Trophoblast cell (in vitro differentiated cells and primary cell): ENCODE data around the gene DNAJA4.

Source experiments
- DNase-seq, 2 donors: peaks; one replicate each; pipeline ENCODE4 v3.0.0-alpha.2; 2016
- H2AFZ ChIP-seq: 2 replicates; pipeline ENCODE4 v1.6.1; 2013; ENCODE audit warnings: low read length, moderate library complexity, mild to moderate bottlenecking; ENCODE audit not compliant: insufficient read depth, poor library complexity
- H2AK5ac ChIP-seq: 2 replicates; pipeline ENCODE4 v1.6.1; 2013; ENCODE audit warnings: mild to moderate bottlenecking, low read length
- H2BK120ac ChIP-seq: 2 replicates; pipeline ENCODE4 v1.6.1; 2013; ENCODE audit warnings: low read length, mild to moderate bottlenecking, moderate library complexity; ENCODE audit not compliant: insufficient read depth, poor library complexity
- H2BK12ac ChIP-seq: 2 replicates; pipeline ENCODE4 v1.6.1; 2013; ENCODE audit warnings: mild to moderate bottlenecking, low read length, moderate library complexity
- H2BK5ac ChIP-seq: 2 replicates; pipeline ENCODE4 v1.6.1; 2013; ENCODE audit warnings: low read length, low read depth, moderate library complexity, mild to moderate bottlenecking; ENCODE audit not compliant: poor library complexity
- H3K14ac ChIP-seq: 2 replicates; pipeline ENCODE4 v1.6.1; 2013; ENCODE audit warnings: mild to moderate bottlenecking, low read length
- H3K18ac ChIP-seq: 2 replicates; pipeline ENCODE4 v1.6.1; 2013; ENCODE audit warnings: mild to moderate bottlenecking, low read length
- H3K23ac ChIP-seq: 2 replicates; pipeline ENCODE4 v1.6.1; 2013; ENCODE audit warnings: low read length
- H3K27ac ChIP-seq: 2 replicates; pipeline ENCODE4 v1.5.1; 2013; ENCODE audit warnings: low read depth, mild to moderate bottlenecking, inconsistent platforms, low read length, moderate library complexity
- H3K27me3 ChIP-seq: 2 replicates; pipeline ENCODE4 v1.6.1; 2013; ENCODE audit warnings: inconsistent platforms, mild to moderate bottlenecking, low read length, moderate library complexity; ENCODE audit not compliant: insufficient read depth
- H3K36me3 ChIP-seq, 2 experiments: 1 replicate in 1 of 2; 2 replicates in 1 of 2; pipeline ENCODE4 v1.6.1; 2013; ENCODE audit warnings: low read length in 2 of 2, mild to moderate bottlenecking in 2 of 2, moderate library complexity in 1 of 2; ENCODE audit not compliant: insufficient read depth in 2 of 2, control insufficient read depth in 1 of 2
- H3K4ac ChIP-seq: 2 replicates; pipeline ENCODE4 v1.6.1; 2013; ENCODE audit warnings: low read depth, mild to moderate bottlenecking, low read length, moderate library complexity
- H3K4me1 ChIP-seq, 2 experiments: 1 replicate in 1 of 2; 2 replicates in 1 of 2; pipeline ENCODE4 v1.6.1; 2013; ENCODE audit warnings: low read length in 2 of 2, mild to moderate bottlenecking in 2 of 2, moderate library complexity in 1 of 2; ENCODE audit not compliant: insufficient read depth in 2 of 2, control insufficient read depth in 1 of 2
- H3K4me2 ChIP-seq: 2 replicates; pipeline ENCODE4 v1.6.1; 2013; ENCODE audit warnings: inconsistent platforms, mild to moderate bottlenecking, low read length, moderate library complexity
- H3K4me3 ChIP-seq: 2 replicates; pipeline ENCODE4 v1.5.1; 2013; ENCODE audit warnings: mild to moderate bottlenecking, low read depth, low read length, inconsistent platforms
- H3K79me1 ChIP-seq: one replicate; pipeline ENCODE4 v1.6.1; 2013; ENCODE audit warnings: low read length
- H3K79me2 ChIP-seq: 2 replicates; pipeline ENCODE4 v1.6.1; 2013; ENCODE audit warnings: low read length, mild to moderate bottlenecking; ENCODE audit not compliant: control insufficient read depth, insufficient read depth, poor library complexity
- H3K9ac ChIP-seq: 2 replicates; pipeline ENCODE4 v1.6.1; 2013; ENCODE audit warnings: mild to moderate bottlenecking, low read length
- H3K9me3 ChIP-seq: 2 replicates; pipeline ENCODE4 v1.6.1; 2013; ENCODE audit warnings: low read depth, mild to moderate bottlenecking, control low read depth, inconsistent platforms, low read length; ENCODE audit not compliant: insufficient read depth
- H4K12ac ChIP-seq: 2 replicates; pipeline ENCODE4 v1.6.1; 2013; ENCODE audit warnings: low read depth, mild to moderate bottlenecking, low read length, moderate library complexity
- H4K8ac ChIP-seq: 2 replicates; pipeline ENCODE4 v1.6.1; 2013; ENCODE audit warnings: low read depth, mild to moderate bottlenecking, low read length, moderate library complexity
- H4K91ac ChIP-seq: one replicate; pipeline ENCODE4 v1.6.1; 2013; ENCODE audit warnings: low read depth, mild to moderate bottlenecking, low read length, moderate library complexity
- WGBS: extraction: QIAGEN DNeasy Blood & Tissue Kit; methylation state at CpG from one replicate; pipeline ENCODE4 v1.1.7; 2013; ENCODE audit warnings: missing lambda C conversion rate; ENCODE audit not compliant: insufficient read length, insufficient coverage; ENCODE audit errors: extremely low coverage; 5-methylcytosine and 5-hydroxymethylcytosine counted together

DNAJA4 gene

DNA sequence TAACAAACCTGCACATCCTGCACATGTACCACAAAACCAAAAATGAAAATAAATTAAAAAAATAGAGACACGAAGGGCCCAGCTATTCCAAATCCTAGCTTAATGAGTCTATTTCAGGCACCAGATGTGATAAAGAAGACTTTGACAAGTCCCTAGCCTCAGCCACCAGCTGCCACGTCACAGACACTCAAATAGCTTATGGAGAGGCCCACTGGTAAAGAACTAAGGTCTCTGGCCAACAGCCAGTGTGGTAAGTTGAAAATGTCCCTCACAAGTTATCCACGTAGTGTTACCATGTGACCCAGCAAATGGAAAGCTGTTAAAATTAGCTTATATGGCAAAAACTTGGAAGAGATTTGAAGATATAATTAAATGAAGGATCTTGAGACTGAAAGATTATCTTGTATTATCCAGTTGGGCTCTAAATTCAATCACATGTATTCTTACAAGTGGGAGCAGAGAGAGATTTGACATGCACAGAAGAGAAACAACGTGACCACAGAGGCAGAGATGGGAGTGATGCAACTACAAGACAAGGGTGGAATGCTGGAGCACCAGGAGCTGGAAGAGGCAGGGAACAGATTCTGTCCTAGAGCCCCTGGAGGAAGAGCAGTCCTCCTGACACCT, 40.9 kb upstream of the DNAJA4 start:
- H3K23ac ChIP-seq = no peak overlapping the region

DNA sequence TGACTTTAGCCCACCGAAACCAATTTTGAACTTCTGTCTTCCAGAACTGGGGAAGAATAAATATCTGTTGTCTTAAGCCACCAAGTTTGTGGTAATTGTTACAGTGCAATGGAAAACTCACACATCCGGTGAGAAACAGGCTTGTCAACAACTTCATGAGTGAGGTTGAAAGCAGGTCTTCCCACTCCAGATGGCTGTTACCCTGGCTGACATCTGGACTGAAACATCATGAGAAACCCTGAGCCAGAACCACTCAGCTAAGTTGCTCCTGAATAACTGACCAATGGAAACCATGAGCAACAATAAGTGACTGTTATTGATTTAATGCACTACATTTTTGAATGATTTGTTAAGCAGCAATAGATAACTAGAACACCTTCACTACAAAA, 40.3 kb upstream of the DNAJA4 start:
- H3K4ac ChIP-seq = no peak overlapping the region
- no peak overlapping the region for H2AFZ ChIP-seq
- H2BK5ac ChIP-seq = no peak overlapping the region
- no peak overlapping the region for H2BK12ac ChIP-seq
- H3K18ac ChIP-seq = no peak overlapping the region
- H2BK120ac ChIP-seq = no peak overlapping the region
- no peak for DNase-seq
- no peaks in the 10 kb centered on the region for H3K4me1 ChIP-seq
- H3K9ac ChIP-seq = no peak overlapping the region
- H4K91ac ChIP-seq = no peak overlapping the region
- no peak overlapping the region for H3K4me2 ChIP-seq
- no peak overlapping the region for H4K12ac ChIP-seq
- no peak overlapping the region for H3K14ac ChIP-seq
- no peaks in the 10 kb centered on the region for H3K36me3 ChIP-seq
- H2AK5ac ChIP-seq = no peak overlapping the region
- H3K4me3 ChIP-seq = no peak overlapping the region
- no peaks in the 10 kb centered on the region for H3K79me2 ChIP-seq
- H3K9me3 ChIP-seq = no peaks in the 10 kb centered on the region
- no CpG with 5 or more reads among the region's 2 CpGs for WGBS
- H3K27ac ChIP-seq = no peak overlapping the region
- H3K27me3 ChIP-seq = no peaks in the 10 kb centered on the region
- H4K8ac ChIP-seq = no peak overlapping the region
- no peaks in the 10 kb centered on the region for H3K79me1 ChIP-seq
- no peak overlapping the region for H3K23ac ChIP-seq

More for the DNA sequence above, 40.9 kb upstream of the DNAJA4 start:
- H4K91ac ChIP-seq = no peak overlapping the region
- H3K79me2 ChIP-seq = no peaks in the 10 kb centered on the region
- no peak overlapping the region for H2BK12ac ChIP-seq
- no peak overlapping the region for H2BK5ac ChIP-seq
- no peaks in the 10 kb centered on the region for H3K79me1 ChIP-seq
- no peaks in the 10 kb centered on the region for H3K9me3 ChIP-seq
- no CpG with 5 or more reads among the region's 4 CpGs for WGBS
- H3K9ac ChIP-seq = no peak overlapping the region
- no peak overlapping the region for H2BK120ac ChIP-seq
- no peak overlapping the region for H3K18ac ChIP-seq
- no peaks in the 10 kb centered on the region for H3K36me3 ChIP-seq
- no peak overlapping the region for H3K4me3 ChIP-seq
- no peak overlapping the region for H2AFZ ChIP-seq
- no peak overlapping the region for H3K14ac ChIP-seq
- DNase-seq = no peak
- no peaks in the 10 kb centered on the region for H3K27me3 ChIP-seq
- H3K4ac ChIP-seq = no peak overlapping the region
- no peak overlapping the region for H4K8ac ChIP-seq
- no peak overlapping the region for H3K27ac ChIP-seq
- no peak overlapping the region for H3K4me2 ChIP-seq
- H3K4me1 ChIP-seq = no peaks in the 10 kb centered on the region
- no peak overlapping the region for H2AK5ac ChIP-seq
- no peak overlapping the region for H4K12ac ChIP-seq

DNA sequence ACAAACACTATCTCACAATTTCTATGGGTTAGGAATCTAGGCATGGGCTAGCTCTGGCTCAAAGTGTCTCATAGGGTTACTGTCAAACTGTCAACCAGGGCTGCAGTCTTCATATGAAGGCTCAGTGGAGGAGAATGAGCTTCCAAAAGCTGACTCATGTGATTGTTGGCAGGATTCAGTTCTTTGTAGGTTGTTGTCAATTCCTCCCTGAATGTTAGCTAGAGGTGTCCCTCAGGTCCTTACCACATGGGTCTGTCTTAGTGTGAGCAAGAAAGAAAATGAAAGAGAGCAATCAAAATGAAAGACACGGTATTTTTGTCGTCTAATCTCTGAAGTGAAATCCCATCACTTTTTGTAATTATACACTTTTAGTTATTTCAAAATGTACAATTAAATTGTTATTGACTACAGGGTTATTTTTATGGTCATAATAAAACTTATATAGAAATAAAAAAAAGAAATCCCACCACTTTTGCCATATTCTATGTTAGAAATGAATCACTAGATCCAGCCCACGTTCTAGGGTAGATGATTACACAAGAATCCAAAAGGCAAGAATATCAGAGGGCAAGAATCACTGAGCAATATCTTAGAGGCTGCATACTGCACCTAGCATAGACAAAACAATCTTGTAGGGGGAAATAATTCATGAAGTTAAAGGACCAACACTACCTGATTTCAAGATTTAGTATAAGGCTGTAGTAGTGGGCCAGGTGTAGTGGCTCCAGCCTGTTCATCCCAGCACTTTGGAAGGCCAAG, 38.4 kb upstream of the DNAJA4 start:
- Histone ChIP-seq H4K91ac (no peak overlapping the region), H3K4me2 (no peak overlapping the region), H3K4me3 (no peak overlapping the region), H3K14ac (no peak overlapping the region), H2AFZ (no peak overlapping the region), H4K8ac (no peak overlapping the region), H4K12ac (no peak overlapping the region), H3K79me2 (no peaks in the 10 kb centered on the region), H3K27ac (no peak overlapping the region), H3K4me1 (no peaks in the 10 kb centered on the region), H3K79me1 (no peaks in the 10 kb centered on the region), H3K27me3 (no peaks in the 10 kb centered on the region), H3K9ac (no peak overlapping the region), H3K36me3 (no peaks in the 10 kb centered on the region), H3K9me3 (no peaks in the 10 kb centered on the region), H2BK5ac (no peak overlapping the region), H3K18ac (no peak overlapping the region), H3K4ac (no peak overlapping the region), H2BK12ac (no peak overlapping the region), H2BK120ac (no peak overlapping the region), H3K23ac (no peak overlapping the region), H2AK5ac (no peak overlapping the region)
- no peak for DNase-seq
- no CpG with 5 or more reads among the region's 3 CpGs for WGBS

DNA sequence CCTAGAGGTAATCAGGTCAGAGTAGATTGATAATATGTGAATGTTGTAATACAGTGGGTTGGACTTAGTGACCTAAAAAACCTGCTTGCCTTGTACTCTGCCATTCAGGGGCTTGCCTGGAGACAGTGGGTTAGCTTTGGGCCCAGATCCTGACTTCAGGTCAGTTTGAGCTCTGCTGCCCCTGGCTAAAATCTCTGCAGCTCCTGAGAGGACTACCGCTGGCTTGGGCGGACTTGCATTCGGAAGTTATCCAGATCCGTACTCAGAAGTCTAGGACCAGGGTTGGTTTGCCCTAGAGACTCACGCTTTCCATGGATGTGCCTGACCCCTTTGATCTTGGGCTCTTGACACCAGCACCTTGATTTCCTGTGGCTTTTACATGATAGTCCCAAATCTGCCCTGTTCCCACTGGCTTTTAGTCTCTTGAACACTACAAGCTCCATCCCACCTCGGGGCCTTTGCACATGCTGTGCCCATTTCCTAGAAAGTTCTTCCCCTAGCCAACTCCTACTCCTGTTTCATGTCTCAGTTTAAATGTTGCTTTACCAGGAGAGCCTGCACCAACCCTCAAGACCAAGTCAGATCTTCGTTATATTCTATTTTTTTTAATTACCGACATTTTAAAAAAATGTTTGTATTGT, 35.9 kb upstream of the DNAJA4 start:
- DNase-seq = no peak

More for the DNA sequence above, 35.9 kb upstream of the DNAJA4 start:
- H2BK12ac ChIP-seq = no peak overlapping the region
- no peak overlapping the region for H3K14ac ChIP-seq
- no peaks in the 10 kb centered on the region for H3K79me1 ChIP-seq
- no peak overlapping the region for H3K23ac ChIP-seq
- H3K4me2 ChIP-seq = no peak overlapping the region
- H3K36me3 ChIP-seq = no peaks in the 10 kb centered on the region
- WGBS = no CpG with 5 or more reads among the region's 8 CpGs
- no peak overlapping the region for H2AK5ac ChIP-seq
- no peaks in the 10 kb centered on the region for H3K27me3 ChIP-seq
- no peaks in the 10 kb centered on the region for H3K4me1 ChIP-seq
- H3K4ac ChIP-seq = no peak overlapping the region
- no peaks in the 10 kb centered on the region for H3K9me3 ChIP-seq
- no peak overlapping the region for H3K27ac ChIP-seq
- H2BK5ac ChIP-seq = no peak overlapping the region
- H2AFZ ChIP-seq = no peak overlapping the region
- no peak overlapping the region for H2BK120ac ChIP-seq
- H4K8ac ChIP-seq = no peak overlapping the region
- no peak overlapping the region for H3K4me3 ChIP-seq
- no peak overlapping the region for H3K9ac ChIP-seq
- no peak overlapping the region for H3K18ac ChIP-seq
- H3K79me2 ChIP-seq = no peaks in the 10 kb centered on the region
- no peak overlapping the region for H4K12ac ChIP-seq
- H4K91ac ChIP-seq = no peak overlapping the region
